ENCODE measurements around the gene PRKCH.

The PRKCH gene

GRCh38 chr14:61337893-61338292 is 16.5 kb downstream of the PRKCH start:
- no peak overlapping the region for H3K4ac ChIP-seq (ENCODE audit: low read depth in 1 of 2, low read length in 2 of 2)
- H3K4me2 ChIP-seq (ENCODE audit: low read length, poor library complexity, severe bottlenecking), result no peak overlapping the region
- H3K4me3 ChIP-seq (ENCODE audit: insufficient read depth in 1 of 2, low read depth in 1 of 2, low read length in 2 of 2), result no peak overlapping the region
- no peaks in the 10 kb centered on the region for H3K27me3 ChIP-seq (ENCODE audit: control insufficient read depth in 1 of 2, insufficient read depth in 1 of 2, low read length in 2 of 2)
- H4K91ac ChIP-seq (ENCODE audit: low read length), result no peak overlapping the region
- H4K8ac ChIP-seq (ENCODE audit: low read length), result no peak overlapping the region
- H3K36me3 ChIP-seq (ENCODE audit: control insufficient read depth in 1 of 2, insufficient read depth in 2 of 2, low read depth in 1 of 2, low read length in 2 of 2), result no peaks in the 10 kb centered on the region
- H3K18ac ChIP-seq (ENCODE audit: low read depth in 1 of 2, low read length in 2 of 2), result no peak overlapping the region
- no peak overlapping the region for H3K14ac ChIP-seq (ENCODE audit: low read length in 2 of 2)
- no peak overlapping the region for H3K27ac ChIP-seq (ENCODE audit: low read length, poor library complexity, severe bottlenecking)
- no peak overlapping the region for H2BK120ac ChIP-seq (ENCODE audit: low read depth, low read length)
- no peaks in the 10 kb centered on the region for H3K79me1 ChIP-seq (replicated peaks; ENCODE audit: low read length, poor library complexity, severe bottlenecking)
- no peak overlapping the region for H2AFZ ChIP-seq (ENCODE audit: low read depth, low read length)
- no peak overlapping the region for H2BK15ac ChIP-seq (ENCODE audit: low read depth, poor library complexity, severe bottlenecking)
- H3K4me1 ChIP-seq (ENCODE audit: control insufficient read depth, insufficient read depth, low read depth, low read length), result no peaks in the 10 kb centered on the region
- no peak overlapping the region for H2BK12ac ChIP-seq (ENCODE audit: low read length in 2 of 2)
- H3K9ac ChIP-seq (ENCODE audit: low read length), result no peak overlapping the region
- no peaks in the 10 kb centered on the region for H3K9me3 ChIP-seq (ENCODE audit: control insufficient read depth, low read length)
- no peak overlapping the region for H3K23ac ChIP-seq (ENCODE audit: low read length in 2 of 2)
- H2AK5ac ChIP-seq (ENCODE audit: low read length, severe bottlenecking), result no peak overlapping the region
- no peak overlapping the region for H2BK5ac ChIP-seq (ENCODE audit: low read depth, low read length, poor library complexity, severe bottlenecking)
- DNase-seq, result no peak
- 82% methylated on average over 4 of the region's 4 CpGs for WGBS

GRCh38 chr14:61338457-61338856 is 17.1 kb downstream of the PRKCH start:
- H3K4me1 ChIP-seq (ENCODE audit: control insufficient read depth, insufficient read depth, low read depth, low read length), result no peaks in the 10 kb centered on the region
- no peak overlapping the region for H3K9ac ChIP-seq (ENCODE audit: low read length)
- H3K79me1 ChIP-seq (replicated peaks; ENCODE audit: low read length, poor library complexity, severe bottlenecking), result no peaks in the 10 kb centered on the region
- no peak overlapping the region for H2AK5ac ChIP-seq (ENCODE audit: low read length, severe bottlenecking)
- H4K91ac ChIP-seq (ENCODE audit: low read length), result no peak overlapping the region
- no peak overlapping the region for H3K4ac ChIP-seq (ENCODE audit: low read depth in 1 of 2, low read length in 2 of 2)
- no peak overlapping the region for H3K23ac ChIP-seq (ENCODE audit: low read length in 2 of 2)
- H2AFZ ChIP-seq (ENCODE audit: low read depth, low read length), result no peak overlapping the region
- no peak overlapping the region for H3K14ac ChIP-seq (ENCODE audit: low read length in 2 of 2)
- H3K27me3 ChIP-seq (ENCODE audit: control insufficient read depth in 1 of 2, insufficient read depth in 1 of 2, low read length in 2 of 2), result no peaks in the 10 kb centered on the region
- H4K8ac ChIP-seq (ENCODE audit: low read length), result no peak overlapping the region
- H3K9me3 ChIP-seq (ENCODE audit: control insufficient read depth, low read length), result no peaks in the 10 kb centered on the region
- H3K27ac ChIP-seq (ENCODE audit: low read length, poor library complexity, severe bottlenecking), result no peak overlapping the region
- H3K36me3 ChIP-seq (ENCODE audit: control insufficient read depth in 1 of 2, insufficient read depth in 2 of 2, low read depth in 1 of 2, low read length in 2 of 2), result no peaks in the 10 kb centered on the region
- H3K18ac ChIP-seq (ENCODE audit: low read depth in 1 of 2, low read length in 2 of 2), result no peak overlapping the region
- WGBS, result 95% methylated on average over 2 of the region's 2 CpGs
- no peak overlapping the region for H3K4me3 ChIP-seq (ENCODE audit: insufficient read depth in 1 of 2, low read depth in 1 of 2, low read length in 2 of 2)
- H2BK15ac ChIP-seq (ENCODE audit: low read depth, poor library complexity, severe bottlenecking), result no peak overlapping the region
- H2BK120ac ChIP-seq (ENCODE audit: low read depth, low read length), result no peak overlapping the region
- no peak overlapping the region for H2BK5ac ChIP-seq (ENCODE audit: low read depth, low read length, poor library complexity, severe bottlenecking)
- no peak overlapping the region for H3K4me2 ChIP-seq (ENCODE audit: low read length, poor library complexity, severe bottlenecking)
- no peak overlapping the region for H2BK12ac ChIP-seq (ENCODE audit: low read length in 2 of 2)
- no peak for DNase-seq

GRCh38 chr14:61341275-61342206 is 20.2 kb downstream of the PRKCH start:
- Histone ChIP-seq H2BK120ac (ENCODE audit: low read depth, low read length) (no peak overlapping the region), H3K4ac (ENCODE audit: low read depth in 1 of 2, low read length in 2 of 2) (no peak overlapping the region), H3K4me2 (ENCODE audit: low read length, poor library complexity, severe bottlenecking) (no peak overlapping the region), H3K23ac (ENCODE audit: low read length in 2 of 2) (no peak overlapping the region), H2AFZ (ENCODE audit: low read depth, low read length) (no peak overlapping the region), H3K14ac (ENCODE audit: low read length in 2 of 2) (no peak overlapping the region), H4K8ac (ENCODE audit: low read length) (no peak overlapping the region), H2BK12ac (ENCODE audit: low read length in 2 of 2) (no peak overlapping the region), H3K9ac (ENCODE audit: low read length) (no peak overlapping the region), H3K9me3 (ENCODE audit: control insufficient read depth, low read length) (no peaks in the 10 kb centered on the region), H3K79me1 (replicated peaks; ENCODE audit: low read length, poor library complexity, severe bottlenecking) (no peaks in the 10 kb centered on the region), H2BK15ac (ENCODE audit: low read depth, poor library complexity, severe bottlenecking) (no peak overlapping the region), H3K18ac (ENCODE audit: low read depth in 1 of 2, low read length in 2 of 2) (no peak overlapping the region), H3K4me1 (ENCODE audit: control insufficient read depth, insufficient read depth, low read depth, low read length) (no peaks in the 10 kb centered on the region), H3K27ac (ENCODE audit: low read length, poor library complexity, severe bottlenecking) (no peak overlapping the region), H2AK5ac (ENCODE audit: low read length, severe bottlenecking) (no peak overlapping the region), H3K36me3 (ENCODE audit: control insufficient read depth in 1 of 2, insufficient read depth in 2 of 2, low read depth in 1 of 2, low read length in 2 of 2) (no peaks in the 10 kb centered on the region), H3K27me3 (ENCODE audit: control insufficient read depth in 1 of 2, insufficient read depth in 1 of 2, low read length in 2 of 2) (no peaks in the 10 kb centered on the region), H2BK5ac (ENCODE audit: low read depth, low read length, poor library complexity, severe bottlenecking) (no peak overlapping the region), H4K91ac (ENCODE audit: low read length) (no peak overlapping the region), H3K4me3 (ENCODE audit: insufficient read depth in 1 of 2, low read depth in 1 of 2, low read length in 2 of 2) (no peak overlapping the region)
- WGBS, result 70% methylated on average over 3 of the region's 5 CpGs
- no peak for DNase-seq

- WGBS, result 94% methylated on average over 5 of the region's 5 CpGs
- H3K9ac ChIP-seq (ENCODE audit: low read length), result no peak overlapping the region
- H3K18ac ChIP-seq (ENCODE audit: low read depth in 1 of 2, low read length in 2 of 2), result no peak overlapping the region
- no peak overlapping the region for H3K4ac ChIP-seq (ENCODE audit: low read depth in 1 of 2, low read length in 2 of 2)
- no peak overlapping the region for H2BK12ac ChIP-seq (ENCODE audit: low read length in 2 of 2)
- H3K27me3 ChIP-seq (ENCODE audit: control insufficient read depth in 1 of 2, insufficient read depth in 1 of 2, low read length in 2 of 2), result no peaks in the 10 kb centered on the region
- no peak overlapping the region for H2AK5ac ChIP-seq (ENCODE audit: low read length, severe bottlenecking)
- H3K14ac ChIP-seq (ENCODE audit: low read length in 2 of 2), result no peak overlapping the region
- no peaks in the 10 kb centered on the region for H3K9me3 ChIP-seq (ENCODE audit: control insufficient read depth, low read length)
- no peak overlapping the region for H4K8ac ChIP-seq (ENCODE audit: low read length)
- H3K4me1 ChIP-seq (ENCODE audit: control insufficient read depth, insufficient read depth, low read depth, low read length), result no peaks in the 10 kb centered on the region
- no peaks in the 10 kb centered on the region for H3K79me1 ChIP-seq (replicated peaks; ENCODE audit: low read length, poor library complexity, severe bottlenecking)
- H3K4me2 ChIP-seq (ENCODE audit: low read length, poor library complexity, severe bottlenecking), result no peak overlapping the region
- H2BK120ac ChIP-seq (ENCODE audit: low read depth, low read length), result no peak overlapping the region
- no peak overlapping the region for H3K4me3 ChIP-seq (ENCODE audit: insufficient read depth in 1 of 2, low read depth in 1 of 2, low read length in 2 of 2)
- DNase-seq, result no peak
- H2BK15ac ChIP-seq (ENCODE audit: low read depth, poor library complexity, severe bottlenecking), result no peak overlapping the region
- no peaks in the 10 kb centered on the region for H3K36me3 ChIP-seq (ENCODE audit: control insufficient read depth in 1 of 2, insufficient read depth in 2 of 2, low read depth in 1 of 2, low read length in 2 of 2)
- H3K23ac ChIP-seq (ENCODE audit: low read length in 2 of 2), result no peak overlapping the region
- no peak overlapping the region for H2AFZ ChIP-seq (ENCODE audit: low read depth, low read length)
- no peak overlapping the region for H4K91ac ChIP-seq (ENCODE audit: low read length)
- H2BK5ac ChIP-seq (ENCODE audit: low read depth, low read length, poor library complexity, severe bottlenecking), result no peak overlapping the region
- no peak overlapping the region for H3K27ac ChIP-seq (ENCODE audit: low read length, poor library complexity, severe bottlenecking)
Measured at GRCh38 chr14:61342486-61342885, 21.1 kb downstream of the PRKCH start.

Data from mesenchymal stem cell (in vitro differentiated cells and primary cell).